Esophagus mucosa (tissue), 1 donor: ENCODE measurements around the gene TNRC18. TPM values are rescaled to one million over a fixed set of nuclear protein-coding genes. Genes with fewer than 3 reads are reported as not detected.
"Not testable (repeated sequence)": the region's sequence is repeated elsewhere in the genome, so short reads cannot be mapped to it uniquely, and the experiment has no call there.

Source experiments
- ATAC-seq: fragments of 200-7000 bp; cut with Tn5 transposase; one replicate; pipeline ENCODE4 v1.9.1; 2020
- total RNA-seq: library from RNA; stranded (reverse); gene quantifications from one replicate; pipeline ENCODE4 v1.2.4, GENCODE V29; 2023
- donor health status: DM: yes; HTN: yes; CAD: no.

The TNRC18 gene
- total RNA-seq, 1 donor from 2014 or later: 26.2 TPM

- ATAC-seq: not testable (repeated sequence)
Measured at GRCh38 chr7:5313076-5313885, 110.4 kb downstream of the TNRC18 start.

DNA sequence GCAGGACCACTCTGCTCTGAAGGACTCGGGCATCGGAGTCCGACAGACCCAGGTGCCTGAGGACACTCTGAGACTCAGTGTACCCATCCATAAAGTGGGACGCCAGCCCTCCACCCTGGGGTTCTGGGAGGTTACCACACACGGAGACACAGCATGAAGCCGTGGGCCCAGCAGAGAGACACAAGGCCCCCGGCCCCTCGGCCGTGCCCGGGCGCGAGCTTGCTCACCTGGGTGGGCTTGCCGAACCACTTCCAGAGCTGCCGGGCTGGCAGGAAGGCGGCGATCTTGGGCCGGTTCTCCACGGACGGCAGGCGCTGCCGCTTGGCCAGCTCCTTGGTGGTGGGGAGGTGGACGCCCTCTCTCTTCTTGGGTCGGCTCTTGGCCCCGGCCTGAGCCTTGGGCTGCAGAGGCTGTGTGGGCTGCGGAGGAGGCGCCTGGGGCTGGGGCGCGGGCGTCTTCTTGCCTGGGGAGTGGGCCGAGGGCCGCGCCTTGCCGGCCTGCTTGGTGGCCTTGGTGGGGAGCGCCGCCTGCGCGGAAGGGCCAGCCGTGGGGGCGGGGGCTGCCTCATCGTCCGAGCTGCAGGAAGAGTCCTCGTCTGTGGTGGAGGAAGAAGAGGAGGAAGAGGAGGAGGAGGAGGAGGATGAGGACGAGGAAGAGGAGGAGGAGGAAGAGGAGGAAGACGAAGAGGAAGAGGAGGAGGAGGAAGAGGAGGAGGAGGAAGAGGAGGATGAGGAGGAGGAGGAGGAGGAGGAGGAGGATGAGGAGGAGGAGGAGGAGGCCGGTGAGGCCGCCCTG is 111.2 kb downstream of the TNRC18 start:
- ATAC-seq: not testable (repeated sequence)

GRCh38 chr7:5310822-5311405 is 112.7 kb downstream of the TNRC18 start:
- no peak for ATAC-seq

DNA sequence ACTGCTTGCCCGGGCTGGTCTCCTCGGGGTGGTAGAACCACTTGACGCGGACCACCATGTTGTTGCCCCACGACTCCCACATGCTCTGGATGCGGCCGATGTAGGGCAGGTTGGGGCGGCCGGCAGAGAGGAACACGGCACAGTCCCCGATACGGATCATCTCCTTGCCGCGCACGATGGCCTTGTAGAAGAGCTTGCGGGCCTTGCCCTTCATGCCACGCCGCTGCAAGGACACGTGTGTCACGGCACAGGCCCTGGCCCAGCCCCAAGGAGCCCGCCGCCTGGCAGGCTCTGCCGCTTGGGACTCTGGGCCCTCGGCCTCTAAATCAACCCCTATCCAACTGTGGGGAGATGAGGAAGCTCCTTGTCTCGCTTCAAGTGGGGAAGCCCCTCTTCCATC is 114.5 kb downstream of the TNRC18 start:
- ATAC-seq: no peak

DNA sequence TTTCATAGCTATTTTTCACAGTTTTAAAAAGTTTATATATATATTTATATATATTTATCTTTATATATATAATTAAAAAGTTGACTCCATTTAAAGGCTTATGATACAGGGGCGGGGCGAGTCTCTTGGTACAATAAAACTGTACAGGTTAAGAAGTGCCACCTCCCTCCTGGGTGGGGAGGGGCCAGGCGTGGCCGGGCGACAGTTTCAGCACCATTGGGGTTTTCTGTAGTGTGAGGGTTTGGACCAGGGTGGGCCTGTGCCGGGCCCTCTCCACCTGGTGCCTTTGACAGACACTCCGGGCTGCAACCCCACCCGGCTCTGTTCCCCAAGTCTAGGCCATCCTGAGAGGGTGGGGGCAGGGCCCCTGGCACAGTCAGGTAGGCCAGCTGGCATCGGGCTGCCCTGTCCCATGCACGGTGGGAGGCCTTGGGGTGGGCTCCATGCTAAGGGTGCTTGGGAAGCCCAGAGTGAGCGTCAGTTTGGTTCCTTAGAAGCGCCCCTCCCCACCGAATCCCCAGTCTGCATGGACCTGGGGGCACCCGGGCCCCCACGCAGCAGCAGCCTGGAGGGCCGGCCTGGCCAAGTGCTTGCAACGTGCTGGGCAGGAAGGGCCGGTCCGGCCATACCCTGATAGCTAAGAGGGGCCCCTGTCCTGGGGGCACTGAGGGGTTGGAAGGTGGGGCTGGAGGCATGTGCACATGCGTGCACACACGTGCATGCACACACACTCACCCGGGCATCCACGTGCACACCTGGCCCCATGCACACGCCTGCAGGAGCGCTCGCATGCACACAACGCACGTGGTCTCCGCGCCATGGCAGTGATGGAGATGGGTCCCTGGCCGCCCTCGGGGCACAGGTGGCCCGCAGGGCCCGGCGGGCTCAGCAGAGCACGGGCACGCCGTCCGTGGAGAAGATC is 116.2 kb downstream of the TNRC18 start:
- peak; percentile 12 for ATAC-seq

GRCh38 chr7:5305050-5305449 is 118.6 kb downstream of the TNRC18 start:
- ATAC-seq: not testable (repeated sequence)

DNA sequence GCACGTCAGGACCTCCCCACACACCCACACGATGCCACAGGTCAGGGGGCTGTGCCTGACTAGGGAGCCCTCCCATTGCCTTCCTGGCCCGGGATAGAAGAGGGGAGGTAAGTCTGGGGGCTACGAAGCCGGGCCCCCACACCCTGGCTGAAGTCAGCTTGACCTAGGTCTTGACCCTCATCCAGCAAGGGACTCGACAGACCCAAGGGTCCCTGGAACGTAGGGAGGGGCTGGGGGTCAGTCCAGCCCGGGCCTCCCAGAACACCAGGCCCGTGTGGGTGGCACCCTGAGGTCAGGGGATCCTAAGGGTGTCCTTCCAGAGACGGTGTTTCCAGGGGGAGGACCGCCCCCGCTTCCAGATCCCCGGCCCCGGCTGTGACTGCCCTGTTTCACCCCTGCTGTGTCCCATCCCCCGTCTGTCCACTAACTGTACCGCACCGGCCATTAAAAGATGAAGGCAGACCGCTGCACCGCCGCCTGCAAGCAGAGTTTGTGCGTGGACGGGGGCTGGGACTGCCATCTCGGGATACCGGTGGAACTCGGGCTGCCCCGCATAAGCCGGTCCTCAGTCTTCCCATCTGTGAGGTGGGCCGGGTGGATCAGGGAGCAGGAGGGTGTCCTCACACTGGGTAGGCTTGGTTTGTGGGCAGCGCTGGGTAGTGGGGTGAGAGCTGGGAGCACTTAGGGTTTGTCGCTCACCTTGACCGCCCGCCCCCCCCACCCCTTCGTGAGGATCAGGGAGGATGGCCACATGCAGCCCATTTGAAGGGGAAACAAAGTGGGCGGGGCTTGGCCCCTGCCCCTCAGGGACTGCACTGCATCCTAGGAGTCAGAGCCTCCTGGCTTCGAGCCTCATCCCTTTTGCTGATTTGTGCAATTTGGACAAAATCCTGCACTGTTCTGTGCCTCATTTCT is 119.8 kb downstream of the TNRC18 start:
- no peak for ATAC-seq

GRCh38 chr7:5303061-5303460 is 120.6 kb downstream of the TNRC18 start:
- ATAC-seq: no peak

GRCh38 chr7:5302577-5302976 is 121.1 kb downstream of the TNRC18 start:
- no peak for ATAC-seq

DNA sequence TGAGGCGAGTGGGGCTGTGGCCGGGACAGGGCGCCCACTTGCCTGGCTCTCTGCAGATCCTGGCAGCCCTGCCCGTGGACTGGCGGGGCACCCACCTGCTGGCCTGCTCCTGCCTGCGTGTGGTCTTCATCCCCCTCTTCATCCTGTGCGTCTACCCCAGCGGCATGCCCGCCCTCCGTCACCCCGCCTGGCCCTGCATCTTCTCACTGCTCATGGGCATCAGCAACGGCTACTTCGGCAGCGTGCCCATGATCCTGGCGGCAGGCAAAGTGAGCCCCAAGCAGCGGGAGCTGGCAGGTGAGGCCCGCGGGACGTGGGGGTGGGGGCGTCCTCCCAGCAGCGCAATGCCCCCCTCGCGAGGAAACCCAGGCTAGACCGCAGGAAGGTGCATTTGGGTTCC is 123.3 kb downstream of the TNRC18 start:
- ATAC-seq: no peak

DNA sequence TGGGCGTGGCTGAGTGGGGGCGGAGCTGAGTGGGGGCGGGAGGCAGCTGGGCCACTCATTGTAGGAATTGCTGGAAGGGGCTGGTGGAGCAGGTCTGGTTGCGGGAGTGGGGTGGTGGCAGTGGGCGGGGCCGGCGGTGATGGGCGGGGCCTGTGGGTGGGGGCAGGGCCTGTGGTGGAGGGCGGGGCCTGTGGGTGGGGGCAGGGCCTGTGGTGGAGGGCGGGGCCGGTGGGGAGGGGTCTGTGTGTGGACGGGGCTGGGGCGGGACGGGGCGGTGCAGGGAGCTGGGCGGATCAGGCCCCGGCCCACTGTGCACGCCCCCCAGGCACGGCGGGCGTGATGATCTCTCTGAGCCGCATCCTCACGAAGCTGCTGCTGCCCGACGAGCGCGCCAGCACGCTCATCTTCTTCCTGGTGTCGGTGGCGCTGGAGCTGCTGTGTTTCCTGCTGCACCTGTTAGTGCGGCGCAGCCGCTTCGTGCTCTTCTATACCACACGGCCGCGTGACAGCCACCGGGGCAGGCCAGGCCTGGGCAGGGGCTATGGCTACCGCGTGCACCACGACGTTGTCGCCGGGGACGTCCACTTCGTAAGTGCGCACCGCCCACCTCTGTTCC is 126.9 kb downstream of the TNRC18 start:
- peak; percentile 87 for ATAC-seq

DNA sequence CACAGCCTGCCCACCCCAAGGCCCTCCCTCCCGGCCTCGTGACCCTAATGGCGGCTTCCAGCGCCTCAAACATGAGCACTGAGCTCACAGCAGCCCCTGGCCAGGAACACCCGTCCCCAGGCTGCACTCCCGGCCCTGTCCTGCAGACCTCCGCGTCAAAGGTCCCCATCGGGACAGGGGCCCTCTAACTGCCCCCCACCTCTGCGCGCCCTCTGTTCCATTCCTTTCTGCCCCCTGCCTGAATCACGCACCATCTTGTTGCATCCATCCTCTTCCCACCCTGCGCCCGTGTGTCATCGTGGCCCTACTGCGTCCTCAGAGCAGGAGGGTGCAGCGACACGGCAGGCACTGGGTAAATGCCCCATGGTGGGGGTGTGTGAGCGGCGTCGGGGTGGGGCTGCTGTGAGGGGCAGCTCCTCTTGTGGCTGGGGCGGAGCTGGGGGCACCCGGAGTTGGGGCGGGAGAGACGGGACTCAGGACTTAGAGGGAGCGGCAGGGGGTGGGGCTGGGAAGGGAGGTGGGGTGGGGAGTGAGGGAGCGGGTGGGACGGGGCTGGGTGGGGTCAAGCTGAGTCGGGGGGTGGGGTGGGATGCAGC is 127.5 kb downstream of the TNRC18 start:
- ATAC-seq: peak; percentile 22

- ATAC-seq: no peak
Measured at GRCh38 chr7:5295039-5296014, 128.3 kb downstream of the TNRC18 start.

- ATAC-seq: no peak
Measured at GRCh38 chr7:5294169-5294987, 129.3 kb downstream of the TNRC18 start.

- ATAC-seq: not testable (repeated sequence)
Measured at GRCh38 chr7:5291711-5292335, 131.8 kb downstream of the TNRC18 start.

DNA sequence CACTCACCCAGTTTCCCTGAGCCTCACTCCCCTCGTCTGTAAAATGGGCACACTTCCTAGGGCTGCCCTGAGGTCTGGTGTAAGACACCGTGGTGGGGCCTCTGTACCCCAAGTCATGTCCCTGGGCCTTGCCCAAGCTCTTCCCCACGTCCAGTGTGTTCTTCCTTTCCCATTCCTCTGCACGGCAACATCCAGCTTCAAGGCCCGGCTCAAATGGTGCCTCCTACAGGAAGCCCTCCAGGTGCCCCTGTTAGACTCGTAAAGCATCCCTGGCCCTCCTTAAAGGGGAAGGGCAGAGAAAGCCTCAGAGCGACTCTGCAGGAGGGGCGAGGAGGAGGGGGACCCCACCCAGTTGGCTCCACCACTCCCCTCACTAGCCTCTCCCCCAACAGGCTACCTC is 132.3 kb downstream of the TNRC18 start:
- ATAC-seq: no peak

DNA sequence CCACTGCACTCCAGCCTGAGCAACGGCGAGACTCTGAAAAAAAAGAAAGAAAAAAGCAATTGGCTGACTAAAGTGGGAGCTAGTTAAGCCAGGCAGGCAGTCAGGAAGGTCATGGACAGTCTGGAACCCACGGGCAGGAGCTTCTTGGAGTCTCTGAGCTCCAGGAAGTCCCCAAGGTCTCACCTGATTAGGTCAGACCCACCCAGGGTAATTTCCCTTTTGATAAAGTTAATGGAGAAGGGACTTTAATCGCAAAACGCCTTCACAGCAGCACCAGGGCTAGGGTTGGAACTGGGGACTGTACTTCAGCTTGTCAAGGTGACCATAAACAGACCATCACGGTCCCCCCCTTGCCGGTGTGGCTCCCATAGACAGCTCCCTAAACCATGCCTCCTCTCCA is 134.3 kb downstream of the TNRC18 start:
- no peak for ATAC-seq

DNA sequence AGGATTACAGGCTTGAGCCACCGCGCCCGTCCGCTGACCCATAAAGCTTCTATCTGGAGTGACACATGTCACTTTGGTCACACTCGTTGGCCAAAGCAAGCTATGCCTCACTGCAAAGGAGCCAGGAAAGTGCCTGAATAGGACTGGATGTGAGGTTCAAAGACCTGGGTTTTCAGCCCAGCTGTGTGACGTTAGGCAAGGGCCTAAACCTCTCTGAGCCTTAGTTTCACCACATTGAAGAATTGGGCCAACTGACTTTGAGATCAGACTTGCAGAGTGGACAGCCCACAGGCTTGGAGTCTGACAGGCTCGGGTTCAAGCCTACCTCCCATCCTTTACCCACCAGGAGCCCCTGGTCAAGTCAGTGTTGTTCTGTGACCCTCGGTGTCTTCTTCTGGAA is 135.1 kb downstream of the TNRC18 start:
- not testable (repeated sequence) for ATAC-seq
